Esophagus squamous epithelium (tissue), 4 donors: ENCODE measurements around the gene FAHD2A.
"Not testable (repeated sequence)": the region's sequence is repeated elsewhere in the genome, so short reads cannot be mapped to it uniquely, and the experiment has no call there.

Source experiments
- POLR2A ChIP-seq, 4 donors: fragments of 450-650 bp; IDR thresholded peaks; one replicate each; pipeline ENCODE4 v1.6.1; 2017; ENCODE audit warnings: antibody characterized with exemption in 4 of 4, mild to moderate bottlenecking in 4 of 4, moderate library complexity in 3 of 4
- TF ChIP-seq, protein P1 (sequence below), 6 experiments: fragments of 450-650 bp in 4 of 6; fragments of 200-600 bp in 2 of 6; sonication (generic) in 2 of 6; IDR thresholded peaks; one replicate each; pipeline ENCODE4 v1.5.1; 2016 to 2019; ENCODE audit warnings: antibody characterized with exemption in 6 of 6, mild to moderate bottlenecking in 4 of 6, moderate library complexity in 4 of 6

DNA sequence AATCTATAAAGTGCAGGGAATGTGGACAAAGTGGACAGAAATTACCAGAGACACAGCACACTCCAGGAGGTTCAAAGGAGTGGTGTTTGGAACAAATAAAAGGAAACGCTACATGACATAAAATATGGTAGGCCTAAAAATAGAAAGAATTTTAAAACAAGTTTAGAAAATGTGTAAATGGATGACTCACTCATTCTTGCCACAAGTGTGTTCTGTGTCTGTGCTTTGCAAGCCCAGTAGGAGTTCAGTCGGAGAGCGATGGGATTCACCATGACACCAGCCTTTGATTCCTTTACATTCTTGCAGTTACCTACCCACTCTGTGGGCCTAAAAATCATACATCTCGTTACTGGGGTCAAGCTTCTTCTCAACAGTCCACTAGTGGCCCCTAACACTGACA, 30.9 kb downstream of the FAHD2A start:
- not testable (repeated sequence) for TF ChIP-seq POLR2A (IDR thresholded peaks at IDR 0.05)
- TF ChIP-seq, protein P1, sequence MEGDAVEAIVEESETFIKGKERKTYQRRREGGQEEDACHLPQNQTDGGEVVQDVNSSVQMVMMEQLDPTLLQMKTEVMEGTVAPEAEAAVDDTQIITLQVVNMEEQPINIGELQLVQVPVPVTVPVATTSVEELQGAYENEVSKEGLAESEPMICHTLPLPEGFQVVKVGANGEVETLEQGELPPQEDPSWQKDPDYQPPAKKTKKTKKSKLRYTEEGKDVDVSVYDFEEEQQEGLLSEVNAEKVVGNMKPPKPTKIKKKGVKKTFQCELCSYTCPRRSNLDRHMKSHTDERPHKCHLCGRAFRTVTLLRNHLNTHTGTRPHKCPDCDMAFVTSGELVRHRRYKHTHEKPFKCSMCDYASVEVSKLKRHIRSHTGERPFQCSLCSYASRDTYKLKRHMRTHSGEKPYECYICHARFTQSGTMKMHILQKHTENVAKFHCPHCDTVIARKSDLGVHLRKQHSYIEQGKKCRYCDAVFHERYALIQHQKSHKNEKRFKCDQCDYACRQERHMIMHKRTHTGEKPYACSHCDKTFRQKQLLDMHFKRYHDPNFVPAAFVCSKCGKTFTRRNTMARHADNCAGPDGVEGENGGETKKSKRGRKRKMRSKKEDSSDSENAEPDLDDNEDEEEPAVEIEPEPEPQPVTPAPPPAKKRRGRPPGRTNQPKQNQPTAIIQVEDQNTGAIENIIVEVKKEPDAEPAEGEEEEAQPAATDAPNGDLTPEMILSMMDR (IDR thresholded peaks at IDR 0.05), result not testable (repeated sequence)
